ENCODE data around the gene MSANTD1.

DNA sequence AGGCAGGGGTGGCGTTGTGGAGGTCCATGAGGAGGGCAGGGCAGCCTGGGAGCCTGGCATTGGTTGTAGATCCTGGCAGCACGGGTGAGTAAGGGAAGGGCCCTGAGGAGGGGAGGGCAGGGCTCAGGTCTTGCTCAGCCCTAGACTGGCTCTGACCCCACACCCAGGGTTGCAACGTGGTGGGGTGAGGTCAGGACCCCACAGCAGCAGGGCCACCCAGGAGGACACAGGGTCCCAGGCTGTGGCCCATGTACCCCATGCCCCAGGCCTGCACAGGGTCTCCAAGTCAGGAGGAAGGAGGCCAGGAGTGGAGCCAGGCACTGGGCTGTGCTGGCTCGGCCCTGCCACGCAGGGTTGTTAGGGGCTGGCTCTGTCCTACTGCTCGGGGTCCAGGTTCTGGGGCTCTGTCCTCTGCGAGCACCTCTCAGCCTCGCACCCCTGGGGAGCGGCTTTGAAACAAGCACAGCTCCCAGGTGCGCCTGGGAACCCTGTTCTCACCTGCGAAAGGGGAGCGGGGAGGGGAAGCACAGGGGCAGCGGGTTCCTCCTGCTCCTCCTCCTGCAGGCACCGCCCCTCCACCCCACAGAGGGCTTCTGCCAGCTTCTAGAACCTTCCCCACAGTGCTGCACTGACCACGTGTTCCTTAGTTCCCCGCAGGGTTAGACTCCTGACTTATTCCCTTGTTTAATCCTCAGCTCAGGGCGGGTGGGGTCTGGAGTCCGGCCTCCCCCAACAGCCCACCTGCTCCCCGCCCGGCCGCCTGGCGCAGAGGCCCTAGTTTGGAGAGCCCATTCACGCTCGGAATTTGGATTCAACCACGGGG is 20.4 kb downstream of the MSANTD1 start:
- TF ChIP-seq POLR2A (IDR thresholded peaks at IDR 0.05; ENCODE audit: low read depth, low read length) = no peak
- no peak for TF ChIP-seq POLR2AphosphoS5 (IDR thresholded peaks at IDR 0.05; ENCODE audit: low read depth, low read length)
